Pancreas (tissue), 10 donors: ENCODE measurements around the gene SYTL3. TPM values are rescaled to one million over a fixed set of nuclear protein-coding genes. Genes with fewer than 3 reads are reported as not detected.
A peak's percentile ranks its signal among the peaks of the same experiment; 100 is the strongest.

Experiments used
- ATAC-seq, 4 donors: fragments of 200-7000 bp; cut with Tn5 transposase; one replicate each; pipeline versions ENCODE4 v1.8.0 to v1.9.1; 2020; ENCODE audit warnings: mild to moderate bottlenecking in 4 of 4, moderate library complexity in 4 of 4
- DNase-seq, 6 donors: peaks; one replicate each; pipeline ENCODE4 v3.0.0-alpha.2; 2020
- FAIRE-seq: peaks from 2 replicates; lab custom pipeline; 2012; peaks lifted over from hg19 to GRCh38; lab: Jason Lieb, UNC
- H3K27ac ChIP-seq, 4 donors: fragments of 200-600 bp; sonication (generic); 1 replicate in 3 of 4; 2 replicates in 1 of 4; pipeline versions ENCODE4 v1.5.0 to v1.8.0; 2020
- H3K27me3 ChIP-seq, 4 donors: fragments of 200-600 bp; one replicate each; pipeline ENCODE4 v1.8.0; 2021
- H3K36me3 ChIP-seq, 3 donors: fragments of 200-600 bp; sonication (generic) in 1 of 3; one replicate each; pipeline versions ENCODE4 v1.5.0 to v1.8.0; 2020 to 2021
- H3K4me1 ChIP-seq, 3 donors: fragments of 200-600 bp; one replicate each; pipeline ENCODE4 v1.8.0; 2021
- H3K4me3 ChIP-seq, 4 donors: fragments of 200-600 bp; sonication (generic) in 2 of 4; one replicate each; pipeline versions ENCODE4 v1.5.0 to v1.8.0; 2020 to 2021
- H3K9me3 ChIP-seq, 4 donors: fragments of 200-600 bp; one replicate each; pipeline ENCODE4 v1.8.0; 2021
- CTCF ChIP-seq, 4 donors: fragments of 200-600 bp; sonication (generic) in 3 of 4; IDR thresholded peaks; one replicate each; pipeline versions ENCODE4 v1.5.0 to v1.8.0; 2021; ENCODE audit warnings: antibody characterized with exemption in 4 of 4
- WGBS, 2 donors: extraction: QIAGEN DNeasy Blood & Tissue Kit; methylation state at CpG; one replicate each; pipeline ENCODE4 v1.1.7; 2013; 5-methylcytosine and 5-hydroxymethylcytosine counted together
- intact Hi-C, 3 donors: fragments of 100-400 bp; cut with DNase I; formaldehyde crosslinking; loops; one replicate each; pipeline versions ENCODE4 v1.11.1 to v1.14.2; 2022
- polyA plus RNA-seq, 2 donors: library from polyadenylated mRNA; stranded (reverse); fragments of 200-250 nt; gene quantifications; one replicate each; pipeline ENCODE4 v1.2.3, GENCODE V29; 2013
- total RNA-seq, 6 donors: library from RNA; stranded (reverse); fragmentation: NEBNext Ultra II Directional in 4 of 6; extraction: Animal tissue kit (Norgen Biotek cat#: 25700) in 4 of 6; gene quantifications; one replicate each; pipeline versions ENCODE4 v1.2.1 to v1.2.4, GENCODE V29; 2021 to 2023
- donor health status: healthy with polysubstance abuse.
- donor health status: DM: no; HTN: no; CAD: no; lungs with moderate emphysema.
- donor health status: DM: no; HTN: no; CAD: no.
- donor health status: control.
- donor health status: control.
- donor health status: Bipolar disorder and iron deficiency.
- donor health status: DM: yes; HTN: yes; CAD: no.
- donor health status: DM: no; HTN: no; CAD: no.
- donor health status: DM: no; HTN: no; CAD: no.
- donor health status: DM: yes; HTN: yes; CAD: no.

Gene SYTL3
- total and polyA plus RNA-seq, 8 donors = 0.28 to 1.9 (median 0.83) TPM

DNA sequence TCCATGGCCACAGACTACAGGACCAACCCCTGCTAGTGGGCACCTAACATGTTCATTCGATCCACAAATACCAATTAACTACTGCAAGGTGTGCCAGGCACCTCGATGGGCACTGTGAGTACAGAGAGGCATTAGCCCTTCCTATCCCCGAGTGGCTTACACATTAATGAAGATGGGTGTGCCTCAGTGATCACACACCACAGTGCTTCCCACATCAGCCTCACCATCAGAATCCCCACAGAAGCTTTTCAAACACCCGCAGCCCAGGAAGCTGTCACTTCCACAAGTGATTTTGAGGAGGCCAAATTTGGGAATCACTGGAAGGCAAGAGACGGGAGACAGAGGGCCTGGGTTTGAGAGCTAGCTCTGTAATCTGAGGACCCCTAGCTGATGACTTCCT is 145.7 kb downstream of the SYTL3 start:
- 68 to 70% methylated on average over 5 of the region's 5 CpGs for WGBS, 2 donors
- no peak for DNase-seq
- no peaks in the 10 kb centered on the region for H3K27me3 ChIP-seq
- no peaks in the 10 kb centered on the region for H3K9me3 ChIP-seq
- TF ChIP-seq CTCF (IDR thresholded peaks at IDR 0.05) = no peak
- intact Hi-C loops = no loop called here
- H3K4me1 ChIP-seq = peaks cover 53 to 54% (median 54%) of the 10 kb centered on the region in 3 donors
- H3K4me3 ChIP-seq = no peak overlapping the region
- H3K36me3 ChIP-seq = no peaks in the 10 kb centered on the region
- no peak for ATAC-seq
- no peak for FAIRE-seq
- H3K27ac ChIP-seq = peak overlapping the region in 1 of 4 donors; percentile 27

DNA sequence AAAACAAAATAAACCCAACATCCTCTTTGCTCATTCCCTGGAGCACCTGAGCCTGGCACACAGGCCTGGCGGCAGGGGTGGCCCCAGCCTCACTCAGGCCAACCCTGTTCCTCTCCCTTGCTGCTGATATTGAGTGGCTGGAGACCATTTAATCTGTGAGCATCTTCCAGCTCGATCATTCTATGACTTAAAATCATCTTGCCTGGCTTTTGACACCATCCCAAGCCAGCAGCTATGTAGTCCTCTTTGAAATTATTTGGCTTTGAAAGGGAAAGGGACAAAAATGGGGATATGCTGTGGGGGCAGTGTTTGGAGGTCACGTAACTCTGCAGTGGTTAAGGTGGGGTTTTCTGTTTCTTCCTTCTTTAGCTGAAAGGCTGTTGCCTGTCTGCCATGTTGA is 146.5 kb downstream of the SYTL3 start:
- TF ChIP-seq CTCF (IDR thresholded peaks at IDR 0.05) = no peak
- DNase-seq (no peak), ATAC-seq (no peak), FAIRE-seq (no peak)
- Histone ChIP-seq H3K27me3 (no peaks in the 10 kb centered on the region), H3K36me3 (no peaks in the 10 kb centered on the region), H3K4me3 (no peak overlapping the region), H3K27ac (peak overlapping the region in 2 of 4 donors; percentile 24 to 27), H3K4me1 (peaks cover 61 to 62% (median 62%) of the 10 kb centered on the region in 3 donors), H3K9me3 (no peaks in the 10 kb centered on the region)
- WGBS, 2 donors = 90 to 94% methylated on average over 3 of the region's 3 CpGs
- intact Hi-C loops = no loop called here

- Histone ChIP-seq H3K4me1 (peaks cover 68 to 75% (median 74%) of the 10 kb centered on the region in 3 donors), H3K9me3 (no peaks in the 10 kb centered on the region), H3K36me3 (no peaks in the 10 kb centered on the region), H3K4me3 (no peak overlapping the region), H3K27me3 (no peaks in the 10 kb centered on the region), H3K27ac (peak overlapping the region; percentile 6 to 90 (median 82))
- 10 to 15% methylated on average over 3 of the region's 3 CpGs for WGBS, 2 donors
- DNase-seq (no peak), ATAC-seq (no peak), FAIRE-seq (no peak)
- no peak for TF ChIP-seq CTCF (IDR thresholded peaks at IDR 0.05)
- intact Hi-C loops = no loop called here
Observed at GRCh38 chr6:158797331-158798310, 147.8 kb downstream of the SYTL3 start.

DNA sequence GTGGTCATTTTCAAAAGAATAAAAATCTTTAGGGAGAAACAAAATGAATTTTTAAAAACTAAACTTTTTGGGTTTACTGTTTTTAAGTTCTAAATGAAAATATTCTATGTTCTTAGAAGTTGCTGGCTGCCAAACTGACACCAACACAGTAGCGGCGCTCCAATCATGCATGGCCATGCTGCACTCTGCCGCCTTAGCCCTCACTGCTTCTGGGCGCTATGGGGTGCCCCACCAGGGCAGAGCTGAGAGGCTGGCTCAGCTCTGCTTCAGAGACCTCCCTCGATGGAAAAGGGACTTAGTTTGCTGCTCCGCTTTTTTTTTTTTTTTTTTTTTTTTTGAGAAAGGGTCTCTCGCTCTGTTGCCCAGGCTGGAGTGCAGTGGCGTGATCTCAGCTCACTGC is 148.5 kb downstream of the SYTL3 start:
- WGBS, 2 donors = 90 to 91% methylated on average over 8 of the region's 8 CpGs
- Histone ChIP-seq H3K9me3 (no peaks in the 10 kb centered on the region), H3K4me1 (peaks cover 75 to 81% (median 78%) of the 10 kb centered on the region in 3 donors), H3K27me3 (no peaks in the 10 kb centered on the region), H3K4me3 (no peak overlapping the region), H3K36me3 (no peaks in the 10 kb centered on the region), H3K27ac (peak overlapping the region; percentile 79 to 90 (median 82))
- no peak for DNase-seq
- intact Hi-C loops = no loop called here
- no peak for TF ChIP-seq CTCF (IDR thresholded peaks at IDR 0.05)
- no peak for ATAC-seq
- no peak for FAIRE-seq
